DOHH2 (cell line): ENCODE results near the gene AS3MT.

Source experiments
- H3F3A ChIP-seq: fragments of 200-600 bp; sonication (generic), shearing (Covaris generic); 2 replicates; pipeline ENCODE4 v1.6.0; 2016; ENCODE audit warnings: antibody characterized with exemption, mild to moderate bottlenecking; ENCODE audit not compliant: control insufficient read depth, insufficient read depth
- H3K27ac ChIP-seq: fragments of 200-600 bp; sonication (generic); 2 replicates; pipeline ENCODE4 v1.5.1; 2014; ENCODE audit warnings: low read depth, mild to moderate bottlenecking, low read length, moderate library complexity
- H3K27me3 ChIP-seq: fragments of 200-600 bp; sonication (generic); 2 replicates; pipeline ENCODE4 v1.6.1; 2014; ENCODE audit warnings: mild to moderate bottlenecking, low read length, mixed read lengths; ENCODE audit not compliant: control insufficient read depth
- H3K36me3 ChIP-seq: fragments of 200-600 bp; sonication (generic); 2 replicates; pipeline ENCODE4 v1.6.1; 2014; ENCODE audit warnings: mild to moderate bottlenecking, low read length, moderate library complexity, mixed read lengths; ENCODE audit not compliant: control insufficient read depth
- H3K4me1 ChIP-seq: fragments of 200-600 bp; sonication (generic); 2 replicates; pipeline ENCODE4 v1.6.1; 2014; ENCODE audit warnings: mild to moderate bottlenecking, low read length, mixed read lengths; ENCODE audit not compliant: control insufficient read depth
- H3K4me2 ChIP-seq: fragments of 200-600 bp; sonication (generic); 2 replicates; pipeline ENCODE4 v1.6.0; 2014; ENCODE audit warnings: mild to moderate bottlenecking, low read length, moderate library complexity
- H3K4me3 ChIP-seq: fragments of 200-600 bp; sonication (generic); 2 replicates; pipeline ENCODE4 v1.5.1; 2014; ENCODE audit warnings: mild to moderate bottlenecking, low read length, mixed read lengths
- H3K79me2 ChIP-seq: fragments of 200-600 bp; sonication (generic); 2 replicates; pipeline ENCODE4 v1.6.1; 2014; ENCODE audit warnings: mild to moderate bottlenecking, low read length, mixed read lengths; ENCODE audit not compliant: control insufficient read depth
- H3K9me2 ChIP-seq: fragments of 200-600 bp; sonication (generic); replicated peaks from 2 replicates; pipeline ENCODE4 v1.6.1; 2014; ENCODE audit warnings: mild to moderate bottlenecking, low read length, mixed read lengths; ENCODE audit not compliant: control insufficient read depth
- H3K9me3 ChIP-seq: fragments of 200-600 bp; sonication (generic); 2 replicates; pipeline ENCODE4 v1.6.1; 2014; ENCODE audit warnings: antibody characterized with exemption, low read length, mixed read lengths; ENCODE audit not compliant: control insufficient read depth, insufficient read depth
- H4K20me1 ChIP-seq: fragments of 200-600 bp; sonication (generic); 2 replicates; pipeline ENCODE4 v1.6.0; 2014; ENCODE audit warnings: low read depth, mild to moderate bottlenecking, antibody characterized with exemption, low read length, moderate library complexity; ENCODE audit not compliant: control insufficient read depth, insufficient read depth
- EZH2phosphoT487 ChIP-seq: fragments of 200-600 bp; sonication (generic); IDR thresholded peaks from 2 replicates; pipeline ENCODE4 v1.6.1; 2017; ENCODE audit warnings: borderline replicate concordance, mild to moderate bottlenecking, antibody characterized with exemption, low read length, moderate library complexity, mixed read lengths
- TF ChIP-seq, protein P1 (sequence below): fragments of 200-600 bp; sonication (generic); IDR thresholded peaks from one replicate; pipeline ENCODE4 v1.5.1; 2014; ENCODE audit warnings: antibody characterized with exemption, mild to moderate bottlenecking, low read depth, low read length; ENCODE audit not compliant: poor library complexity, severe bottlenecking

AS3MT gene

DNA sequence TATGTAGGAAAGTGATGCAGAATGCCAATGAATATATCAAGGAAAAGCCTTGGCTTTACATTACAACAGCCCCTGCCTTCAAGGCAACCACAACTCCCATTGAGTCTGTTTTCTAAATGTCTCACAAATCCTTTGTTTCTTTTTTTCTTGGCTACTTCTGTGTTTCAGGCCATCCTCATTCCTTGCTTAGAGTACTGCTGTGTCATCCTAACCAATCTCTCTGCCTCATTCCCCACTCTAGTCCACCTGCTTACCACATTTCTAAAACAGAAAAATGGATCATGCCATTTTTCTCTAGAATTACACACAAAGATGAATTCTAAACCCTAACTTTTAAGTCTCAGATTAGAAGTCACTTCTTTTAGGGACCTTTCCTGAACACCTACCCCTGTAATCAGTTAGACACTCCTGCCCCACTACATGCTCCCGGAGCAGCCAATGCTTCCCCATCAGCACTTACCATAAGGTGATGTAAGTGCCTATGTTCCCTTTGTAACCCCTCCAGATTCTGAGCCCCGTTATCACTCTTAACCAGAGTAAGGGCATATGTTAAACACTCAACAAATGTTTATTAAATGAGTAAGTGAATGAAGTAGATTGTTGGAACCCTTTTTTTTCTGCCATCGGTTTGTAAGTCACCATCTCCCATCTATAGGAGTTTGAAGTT is 12.4 kb upstream of the AS3MT start:
- no peak overlapping the region for H3K4me3 ChIP-seq
- H3K27me3 ChIP-seq: no peaks in the 10 kb centered on the region
- no peaks in the 10 kb centered on the region for H3K9me2 ChIP-seq
- no peaks in the 10 kb centered on the region for H3K36me3 ChIP-seq
- H4K20me1 ChIP-seq: no peaks in the 10 kb centered on the region
- H3K4me2 ChIP-seq: no peak overlapping the region
- no peak overlapping the region for H3K27ac ChIP-seq
- no peaks in the 10 kb centered on the region for H3K9me3 ChIP-seq
- H3F3A ChIP-seq: no peaks in the 10 kb centered on the region
- H3K79me2 ChIP-seq: peaks cover 28% of the 10 kb centered on the region
- H3K4me1 ChIP-seq: peaks cover 7% of the 10 kb centered on the region
- TF ChIP-seq, protein P1, sequence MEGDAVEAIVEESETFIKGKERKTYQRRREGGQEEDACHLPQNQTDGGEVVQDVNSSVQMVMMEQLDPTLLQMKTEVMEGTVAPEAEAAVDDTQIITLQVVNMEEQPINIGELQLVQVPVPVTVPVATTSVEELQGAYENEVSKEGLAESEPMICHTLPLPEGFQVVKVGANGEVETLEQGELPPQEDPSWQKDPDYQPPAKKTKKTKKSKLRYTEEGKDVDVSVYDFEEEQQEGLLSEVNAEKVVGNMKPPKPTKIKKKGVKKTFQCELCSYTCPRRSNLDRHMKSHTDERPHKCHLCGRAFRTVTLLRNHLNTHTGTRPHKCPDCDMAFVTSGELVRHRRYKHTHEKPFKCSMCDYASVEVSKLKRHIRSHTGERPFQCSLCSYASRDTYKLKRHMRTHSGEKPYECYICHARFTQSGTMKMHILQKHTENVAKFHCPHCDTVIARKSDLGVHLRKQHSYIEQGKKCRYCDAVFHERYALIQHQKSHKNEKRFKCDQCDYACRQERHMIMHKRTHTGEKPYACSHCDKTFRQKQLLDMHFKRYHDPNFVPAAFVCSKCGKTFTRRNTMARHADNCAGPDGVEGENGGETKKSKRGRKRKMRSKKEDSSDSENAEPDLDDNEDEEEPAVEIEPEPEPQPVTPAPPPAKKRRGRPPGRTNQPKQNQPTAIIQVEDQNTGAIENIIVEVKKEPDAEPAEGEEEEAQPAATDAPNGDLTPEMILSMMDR: no peak
- TF ChIP-seq EZH2phosphoT487: no peak

DNA sequence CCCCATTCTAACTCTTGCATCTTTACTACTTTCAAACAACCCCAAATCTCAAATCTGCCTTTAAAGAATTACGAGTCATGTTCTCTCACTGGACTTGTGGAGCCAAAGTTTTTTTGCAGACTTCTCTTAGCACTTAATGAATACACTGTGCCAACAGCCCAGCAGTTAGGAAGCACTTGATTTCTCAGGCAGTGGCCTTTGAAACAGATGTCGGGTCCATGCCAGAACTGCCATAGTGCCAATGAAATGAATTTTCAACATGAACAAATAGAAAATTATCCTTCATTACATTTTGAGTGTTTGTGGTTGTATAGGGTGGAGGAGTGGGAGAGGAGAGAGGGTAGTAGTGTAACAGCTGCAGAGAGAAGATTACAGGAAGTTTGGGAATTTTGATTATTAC is 9.4 kb upstream of the AS3MT start:
- H3K79me2 ChIP-seq: peaks cover 27% of the 10 kb centered on the region
- no peaks in the 10 kb centered on the region for H4K20me1 ChIP-seq
- peaks cover 6% of the 10 kb centered on the region for H3K4me1 ChIP-seq
- H3K9me3 ChIP-seq: no peaks in the 10 kb centered on the region
- H3K27ac ChIP-seq: no peak overlapping the region
- H3K27me3 ChIP-seq: no peaks in the 10 kb centered on the region
- TF ChIP-seq, protein P1: no peak
- no peak for TF ChIP-seq EZH2phosphoT487
- no peaks in the 10 kb centered on the region for H3K9me2 ChIP-seq
- peaks cover 5% of the 10 kb centered on the region for H3K36me3 ChIP-seq
- H3K4me2 ChIP-seq: no peak overlapping the region
- H3F3A ChIP-seq: peaks cover 2% of the 10 kb centered on the region; the same call in 1 of the 2 replicates
- no peak overlapping the region for H3K4me3 ChIP-seq

DNA sequence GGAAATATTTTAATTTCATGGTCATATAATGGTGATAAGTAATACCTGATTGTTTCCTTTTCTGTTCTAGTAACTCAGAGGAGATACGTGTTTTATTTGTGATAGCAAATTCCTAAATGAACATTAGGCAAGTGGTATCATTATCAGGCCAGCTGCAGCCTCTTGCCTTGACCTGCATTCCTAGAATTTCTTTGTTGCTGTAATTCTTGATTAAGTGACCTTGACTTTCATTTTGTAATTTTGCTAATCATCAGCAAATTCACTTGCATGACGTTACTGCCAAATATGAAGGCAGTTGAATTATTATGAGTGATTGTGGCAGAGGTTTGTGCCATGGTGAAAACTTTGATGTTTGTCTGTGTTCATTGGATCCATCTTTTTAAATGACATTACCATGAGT is 5.6 kb upstream of the AS3MT start:
- Histone ChIP-seq H3K9me3 (no peaks in the 10 kb centered on the region), H3K9me2 (no peaks in the 10 kb centered on the region), H3K4me2 (no peak overlapping the region), H3K27me3 (no peaks in the 10 kb centered on the region), H3K27ac (no peak overlapping the region), H3K4me3 (no peak overlapping the region), H3K79me2 (no peaks in the 10 kb centered on the region), H3K36me3 (peaks cover 5% of the 10 kb centered on the region), H3K4me1 (no peaks in the 10 kb centered on the region), H3F3A (peaks cover 2% of the 10 kb centered on the region; the same call in 1 of the 2 replicates), H4K20me1 (no peaks in the 10 kb centered on the region)
- TF ChIP-seq EZH2phosphoT487: no peak
- TF ChIP-seq, protein P1: no peak
